Cardiac muscle cell (in vitro differentiated cells and primary cell): ENCODE data around the gene LRRC23. TPM values are rescaled to one million over a fixed set of nuclear protein-coding genes. Genes with fewer than 3 reads are reported as not detected.

ENCODE experiments used
- DNase-seq, 2 donors: peaks; one replicate each; pipeline versions ENCODE4 v3.0.0 to v3.0.0-alpha.2; 2010 to 2017; ENCODE audit warnings: low read depth in 1 of 2, low spot score in 1 of 2
- H3K27ac ChIP-seq: fragments of 200-600 bp; sonication (generic); 2 replicates; pipeline ENCODE4 v1.5.1; 2016
- H3K27me3 ChIP-seq: fragments of 200-600 bp; sonication (generic); 2 replicates; pipeline ENCODE4 v1.6.0; 2016; ENCODE audit warnings: control low read depth
- H3K36me3 ChIP-seq: fragments of 200-600 bp; sonication (generic); 2 replicates; pipeline ENCODE4 v1.5.1; 2016; ENCODE audit warnings: control low read depth
- H3K4me1 ChIP-seq: fragments of 200-600 bp; sonication (generic); 2 replicates; pipeline ENCODE4 v1.8.1; 2017; ENCODE audit warnings: low read depth, mild to moderate bottlenecking, mixed run types
- H3K4me3 ChIP-seq: fragments of 200-600 bp; sonication (generic); 2 replicates; pipeline ENCODE4 v1.5.1; 2016; ENCODE audit warnings: mild to moderate bottlenecking
- H3K9me3 ChIP-seq: fragments of 200-600 bp; sonication (generic); 2 replicates; pipeline ENCODE4 v1.5.1; 2017; ENCODE audit warnings: low read depth, mild to moderate bottlenecking, control low read depth
- CTCF ChIP-seq: IDR thresholded peaks from 2 replicates; pipeline ENCODE4 v1.5.1; 2012; ENCODE audit warnings: low read depth, mild to moderate bottlenecking, low read length
- polyA plus RNA-seq: library from polyadenylated mRNA; unstranded; fragments of >200 nt; fragmentation: Nextera tagmentation; extraction: Ambion mirVana; gene quantifications from 2 replicates; pipeline ENCODE4 v1.2.1, GENCODE V29; 2016
- total RNA-seq: library from RNA; depleted of rRNA; stranded (reverse); fragments of >200 nt; gene quantifications from 2 replicates; pipeline ENCODE4 v1.2.3, GENCODE V29; 2016

Gene LRRC23
- total and polyA plus RNA-seq, 2 experiments from 2014 or later: 17.5 to 23.7 TPM

GRCh38 chr12:6932766-6933165, 28.1 kb downstream of the LRRC23 start:
- Histone ChIP-seq H3K9me3 (no peaks in the 10 kb centered on the region), H3K4me3 (no peak overlapping the region), H3K36me3 (peaks cover 16% of the 10 kb centered on the region), H3K27me3 (no peaks in the 10 kb centered on the region), H3K4me1 (peaks cover 12% of the 10 kb centered on the region), H3K27ac (no peak overlapping the region)
- no peak for TF ChIP-seq CTCF
- DNase-seq: no peak

- no peak for TF ChIP-seq CTCF
- Histone ChIP-seq H3K4me1 (peaks cover 20% of the 10 kb centered on the region), H3K27me3 (no peaks in the 10 kb centered on the region), H3K36me3 (peaks cover 16% of the 10 kb centered on the region), H3K27ac (peak overlapping the region; percentile 45), H3K4me3 (no peak overlapping the region), H3K9me3 (no peaks in the 10 kb centered on the region)
- DNase-seq: peak in 1 of 2 donors; percentile 90
These were observed 29.5 kb downstream of the LRRC23 start for GRCh38 chr12:6934110-6934509.

GRCh38 chr12:6935371-6936193, 31.0 kb downstream of the LRRC23 start:
- no peak overlapping the region for H3K4me3 ChIP-seq
- H3K4me1 ChIP-seq: peaks cover 8% of the 10 kb centered on the region
- TF ChIP-seq CTCF: no peak
- no peak overlapping the region for H3K27ac ChIP-seq
- no peaks in the 10 kb centered on the region for H3K9me3 ChIP-seq
- peak in 1 of 2 donors; percentile 51 for DNase-seq
- H3K36me3 ChIP-seq: peaks cover 16% of the 10 kb centered on the region
- H3K27me3 ChIP-seq: no peaks in the 10 kb centered on the region

- no peaks in the 10 kb centered on the region for H3K27me3 ChIP-seq
- H3K27ac ChIP-seq: peak overlapping the region; percentile 96
These were observed 31.6 kb downstream of the LRRC23 start for GRCh38 chr12:6936194-6936635.

More at GRCh38 chr12:6936194-6936635, 31.6 kb downstream of the LRRC23 start:
- no peaks in the 10 kb centered on the region for H3K9me3 ChIP-seq
- peaks cover 16% of the 10 kb centered on the region for H3K36me3 ChIP-seq
- peaks cover 8% of the 10 kb centered on the region for H3K4me1 ChIP-seq
- TF ChIP-seq CTCF: no peak
- DNase-seq: no peak
- H3K4me3 ChIP-seq: no peak overlapping the region
